D721Med (cell line): Measurements from ENCODE around the gene SSH2.
"Not testable (repeated sequence)": the region's sequence is repeated elsewhere in the genome, so short reads cannot be mapped to it uniquely, and the experiment has no call there.

Source experiments
- DNase-seq: peaks from one replicate; pipeline ENCODE4 v3.0.0; 2011; ENCODE audit warnings: low spot score; ENCODE audit not compliant: insufficient read length
- FAIRE-seq: peaks from 2 replicates; lab custom pipeline; 2011; peaks lifted over from hg19 to GRCh38; lab: Jason Lieb, UNC
- CTCF ChIP-seq: IDR thresholded peaks from 2 replicates; pipeline ENCODE4 v1.5.1; 2012; ENCODE audit warnings: mild to moderate bottlenecking, control low read depth; ENCODE audit not compliant: insufficient read depth; ENCODE audit errors: missing control alignments

The SSH2 gene

GRCh38 chr17:29941334-29941733 lies 11.3 kb upstream of the SSH2 start, which contains the start of gene EFCAB5:
TSS of gene EFCAB5 (plus strand) at chr17:29941634. CDS start at chr17:29941797, 163 bp downstream.
- FAIRE-seq (no peak), DNase-seq (no peak)
- no peak for TF ChIP-seq CTCF

GRCh38 chr17:29936724-29937123 lies 6.7 kb upstream of the SSH2 start:
- DNase-seq (no peak), FAIRE-seq (no peak)

GRCh38 chr17:29935909-29936308 lies 5.9 kb upstream of the SSH2 start:
- FAIRE-seq, DNase-seq: not testable (repeated sequence)

More at GRCh38 chr17:29936724-29937123, 6.7 kb upstream of the SSH2 start:
- TF ChIP-seq CTCF: no peak

GRCh38 chr17:29933379-29933778 lies 3.4 kb upstream of the SSH2 start:
- peak; percentile 42 for TF ChIP-seq CTCF
- FAIRE-seq (no peak), DNase-seq (no peak)

- TF ChIP-seq CTCF: peak; percentile 99
- DNase-seq (no peak), FAIRE-seq (peak; percentile 88)
Observed at GRCh38 chr17:29931231-29931932, 1.4 kb upstream of the SSH2 start.

- TF ChIP-seq CTCF: no peak
- FAIRE-seq: no peak
- DNase-seq: no peak
Observed at GRCh38 chr17:29930409-29931010, 482 bp upstream of the SSH2 start.

GRCh38 chr17:29929006-29929532 lies 959 bp downstream of the SSH2 start:
- DNase-seq: no peak
- TF ChIP-seq CTCF: no peak
- no peak for FAIRE-seq
